Hematopoietic multipotent progenitor cell treated with erythropoietin and hydrocortisone succinate and interleukin-3 and kit ligand, for 15 days (in vitro differentiated cells): ENCODE data around the gene ERICH3.
"Not testable (repeated sequence)": the region's sequence is repeated elsewhere in the genome, so short reads cannot be mapped to it uniquely, and the experiment has no call there.

Experiments used
- DNase-seq: peaks from one replicate; pipeline ENCODE4 v3.0.0-alpha.2; 2015; ENCODE audit warnings: low spot score

Gene ERICH3

DNA sequence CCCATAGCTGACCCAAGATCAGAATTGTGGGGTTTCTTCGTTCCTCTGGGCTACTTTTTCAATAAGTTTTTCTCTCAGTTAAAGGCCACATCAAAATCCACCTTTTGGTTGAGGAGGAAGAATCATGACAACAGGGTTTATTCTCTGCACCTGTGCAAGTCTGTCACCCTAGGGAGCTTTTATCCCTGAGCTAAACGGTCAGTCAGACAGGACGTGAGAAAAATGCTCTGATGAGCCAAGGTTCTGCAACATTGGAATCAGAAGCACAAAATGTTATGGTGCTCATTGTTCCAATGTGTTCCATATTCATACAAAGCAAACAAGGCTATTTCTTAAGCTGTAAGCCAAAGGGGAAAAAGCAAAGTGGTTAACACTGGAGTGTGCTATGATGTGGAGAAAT is 7.4 kb upstream of the ERICH3 start:
- no peak for DNase-seq

DNA sequence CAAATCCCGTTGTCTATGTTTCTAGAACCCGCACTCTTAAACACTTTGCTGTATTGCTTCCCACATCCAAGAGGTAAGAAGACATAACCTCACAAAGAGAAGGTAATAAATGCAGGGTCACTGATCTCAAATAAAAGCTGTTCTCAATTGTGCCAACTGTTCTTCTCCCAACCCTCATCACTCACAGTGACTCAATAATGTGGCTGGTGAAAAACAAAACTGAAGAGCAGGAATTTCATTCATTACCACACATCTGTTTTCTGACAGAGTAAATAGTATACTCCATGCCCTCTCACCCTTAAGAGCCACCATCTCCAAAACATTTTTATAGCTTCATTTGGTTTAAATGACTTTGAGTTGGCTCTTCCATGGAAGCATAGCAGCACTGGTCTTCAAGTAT is 6.2 kb upstream of the ERICH3 start:
- no peak for DNase-seq

DNA sequence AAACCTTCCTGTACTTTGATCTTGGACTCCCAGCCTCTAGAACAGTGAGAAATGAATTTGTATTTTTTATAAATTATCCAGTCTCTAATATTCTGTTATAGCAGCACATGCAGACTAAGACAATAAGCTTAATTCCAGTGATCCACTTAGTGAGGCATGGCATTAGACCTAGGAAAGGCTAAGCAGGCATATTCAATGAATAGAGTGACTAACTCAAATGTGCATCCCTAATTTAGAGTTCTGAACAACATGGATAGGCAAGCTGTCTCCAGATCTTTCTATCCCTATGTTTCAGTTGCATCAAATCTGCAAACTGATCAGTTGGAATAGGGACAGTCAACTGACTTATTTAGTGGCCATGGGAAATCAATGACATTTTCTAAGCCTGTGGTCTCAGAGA is 4.3 kb upstream of the ERICH3 start:
- no peak for DNase-seq

DNA sequence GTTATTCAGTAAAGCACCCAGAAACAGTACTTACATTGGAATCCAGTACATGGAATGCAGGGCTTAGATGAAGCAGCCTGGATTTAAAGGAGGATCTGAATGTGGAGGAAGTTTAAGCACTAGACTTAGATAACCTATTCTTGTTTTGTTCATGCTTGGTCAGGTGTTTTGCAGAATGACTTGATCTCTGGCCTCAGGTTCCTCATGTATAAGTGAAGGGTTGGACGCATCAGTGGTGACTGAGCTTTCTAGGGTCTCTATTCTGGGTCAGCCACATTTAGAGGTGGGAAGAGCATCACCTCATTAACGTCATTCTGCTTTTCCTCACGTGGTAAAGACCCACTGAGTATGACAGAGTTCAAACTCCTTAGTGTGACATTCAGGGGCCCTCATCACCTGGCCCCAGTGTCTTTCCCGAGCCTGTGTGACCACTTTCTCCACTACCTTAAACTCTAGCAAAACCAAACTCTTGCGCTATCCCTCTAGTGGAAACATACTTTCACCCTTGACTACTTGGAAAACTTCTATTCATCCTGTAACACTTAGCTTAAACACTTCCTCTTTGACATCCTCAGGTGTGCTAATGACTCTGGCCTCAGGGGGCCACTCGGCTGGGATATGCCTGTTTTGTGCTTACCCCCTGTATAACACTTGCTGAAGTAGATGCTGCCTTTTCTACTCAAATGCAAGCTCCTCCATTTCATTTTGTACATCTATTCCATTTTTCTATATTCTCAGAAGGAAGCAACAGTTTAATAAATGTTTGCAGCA is 871 bp upstream of the ERICH3 start:
- DNase-seq = no peak

DNA sequence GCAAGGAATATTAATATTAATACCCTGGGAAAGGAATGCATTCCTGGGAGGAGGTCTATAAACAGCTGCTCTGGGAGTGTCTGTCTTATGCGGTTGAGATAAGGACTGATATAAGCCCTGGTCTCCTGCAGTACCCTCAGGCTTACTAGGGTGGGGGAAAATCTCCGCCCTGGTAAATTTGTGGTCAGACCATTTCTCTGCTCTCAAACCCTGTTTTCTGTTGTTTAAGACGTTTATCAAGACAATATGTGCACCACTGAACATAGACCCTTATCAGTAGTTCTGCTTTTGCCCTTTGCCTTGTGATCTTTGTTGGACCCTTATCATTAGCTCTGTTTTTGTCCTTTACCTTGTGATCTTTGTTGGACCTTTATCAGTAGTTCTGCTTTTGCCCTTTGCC is 2.7 kb downstream of the ERICH3 start:
- DNase-seq = not testable (repeated sequence)

DNA sequence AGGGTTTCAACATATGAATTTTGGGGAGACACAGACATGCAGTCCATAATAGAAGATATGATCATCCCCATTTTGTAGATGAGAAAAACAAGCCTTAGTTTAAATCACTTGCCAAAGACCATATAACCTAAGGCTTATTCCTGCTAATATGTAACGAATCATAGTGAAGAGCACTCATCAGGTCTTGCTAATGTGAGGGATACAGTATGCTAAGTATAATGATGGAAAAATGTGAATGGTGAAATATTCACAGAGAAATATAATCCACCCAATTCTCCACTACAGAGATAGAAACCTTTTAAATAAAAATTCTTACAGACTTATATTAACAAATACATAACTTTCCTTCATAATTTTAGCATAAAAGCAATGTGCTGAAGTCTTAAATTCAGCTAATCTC is 18.9 kb downstream of the ERICH3 start:
- DNase-seq = no peak

DNA sequence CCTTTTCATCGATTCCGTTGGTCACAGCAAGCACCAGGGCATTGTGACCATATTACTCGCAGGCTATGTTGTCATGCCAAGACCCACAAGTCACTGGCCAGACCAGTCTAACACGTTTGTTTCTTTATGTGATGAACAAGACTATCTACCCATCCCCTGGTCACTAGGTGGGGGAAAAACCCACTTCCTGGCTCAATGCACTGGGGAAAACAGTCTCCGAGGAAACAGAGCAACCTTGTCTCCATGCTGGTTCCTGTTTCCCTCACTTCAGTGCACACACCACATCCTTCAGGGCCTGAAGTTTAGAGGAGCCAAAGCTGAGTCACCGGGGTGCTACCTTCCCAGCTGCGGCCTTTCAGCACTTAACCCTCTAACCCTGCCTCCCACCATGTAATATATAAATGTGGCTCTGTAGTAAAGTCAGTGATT is 20.9 kb downstream of the ERICH3 start:
- DNase-seq = no peak

DNA sequence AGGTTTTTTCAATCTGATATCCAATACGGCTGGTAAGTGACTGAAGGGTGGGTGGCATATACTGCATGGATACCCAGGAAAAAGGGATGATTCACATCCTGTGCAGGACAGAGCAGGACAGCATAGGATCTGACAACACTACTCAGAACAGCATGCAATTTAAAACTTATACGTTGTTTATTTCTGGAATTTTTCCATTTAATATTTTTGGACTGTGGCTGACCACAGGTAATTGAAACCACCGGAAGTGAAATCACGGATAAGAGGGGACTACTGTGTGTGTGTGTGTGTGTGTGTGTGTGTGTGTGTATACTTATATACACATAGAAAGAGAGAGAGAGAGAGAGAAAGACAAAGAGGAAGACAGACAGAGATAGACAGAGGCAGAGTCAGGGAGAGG is 23.0 kb downstream of the ERICH3 start:
- no peak for DNase-seq

DNA sequence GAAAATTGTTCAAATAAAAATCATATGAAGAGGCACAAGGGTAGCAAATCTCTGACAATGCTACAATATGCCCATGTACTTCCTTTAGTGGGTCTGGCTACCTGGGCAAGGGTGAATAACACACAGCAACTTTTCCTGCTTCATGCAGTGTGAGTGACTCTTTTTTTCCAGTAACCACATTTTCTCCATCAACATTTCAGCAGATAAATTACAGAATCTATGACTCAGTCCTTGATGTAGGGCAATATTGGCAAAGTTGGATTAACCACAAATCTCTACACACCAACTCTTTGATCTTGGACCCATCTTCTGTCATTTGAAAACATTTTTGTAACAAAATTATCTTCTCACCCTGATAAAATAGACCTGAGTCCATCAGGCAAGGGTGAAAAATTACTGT is 31.7 kb downstream of the ERICH3 start:
- DNase-seq = no peak

DNA sequence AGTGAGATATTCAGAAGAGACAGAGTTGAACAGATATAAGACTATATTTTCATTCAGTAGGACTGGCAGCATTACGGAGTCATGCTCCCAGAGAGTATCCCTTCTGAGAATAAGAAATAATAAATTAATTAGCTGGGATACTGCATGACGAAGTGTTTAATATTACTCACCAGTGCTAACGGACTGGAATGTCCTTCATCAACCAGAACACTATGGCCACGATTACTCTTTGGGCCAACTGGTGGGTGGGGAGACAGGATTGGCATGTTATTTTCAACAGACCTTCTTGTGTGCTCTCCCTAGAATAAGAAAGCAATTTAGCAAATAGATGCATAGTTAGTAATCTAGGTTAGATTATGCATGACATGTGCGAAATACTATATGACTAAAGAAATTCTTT is 32.4 kb downstream of the ERICH3 start:
- no peak for DNase-seq

DNA sequence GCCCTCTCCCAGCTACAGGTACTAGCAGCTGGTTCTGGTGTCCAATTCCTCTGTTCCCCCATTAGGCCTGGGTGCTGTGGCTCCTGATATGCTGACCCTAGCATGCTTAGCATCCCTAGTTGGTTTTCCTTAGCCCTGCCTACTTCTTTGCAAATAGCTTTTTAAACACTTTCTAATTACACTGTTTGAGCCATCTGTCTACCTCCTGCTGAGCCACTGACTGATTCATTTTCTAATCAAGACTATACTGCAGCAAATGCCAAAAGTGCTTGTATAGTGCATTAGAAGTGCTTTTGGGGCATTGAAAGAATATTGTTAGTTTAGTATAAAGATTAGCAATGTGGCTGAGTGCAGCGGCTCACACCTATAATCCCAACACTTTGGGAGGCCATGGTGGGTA is 36.3 kb downstream of the ERICH3 start:
- no peak for DNase-seq

DNA sequence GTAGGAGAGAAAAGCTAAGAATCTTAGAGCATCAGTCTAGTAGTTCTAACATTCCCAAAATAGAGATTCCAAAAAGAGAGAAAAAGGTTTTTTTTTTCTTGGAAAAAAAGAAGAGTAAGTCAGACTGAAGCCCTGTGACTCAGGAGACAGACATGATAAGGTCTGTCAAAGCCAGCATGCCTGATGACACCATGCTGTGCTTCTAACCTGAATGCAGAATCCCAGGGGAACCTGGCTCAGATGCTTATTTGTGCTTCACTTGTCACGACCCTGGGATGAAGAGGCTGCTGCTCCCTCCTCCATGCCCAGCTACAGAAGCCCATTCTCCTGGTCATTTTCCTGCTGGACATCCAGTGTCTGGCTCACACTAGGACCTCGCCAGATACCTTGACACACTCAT is 44.3 kb downstream of the ERICH3 start:
- DNase-seq = no peak

DNA sequence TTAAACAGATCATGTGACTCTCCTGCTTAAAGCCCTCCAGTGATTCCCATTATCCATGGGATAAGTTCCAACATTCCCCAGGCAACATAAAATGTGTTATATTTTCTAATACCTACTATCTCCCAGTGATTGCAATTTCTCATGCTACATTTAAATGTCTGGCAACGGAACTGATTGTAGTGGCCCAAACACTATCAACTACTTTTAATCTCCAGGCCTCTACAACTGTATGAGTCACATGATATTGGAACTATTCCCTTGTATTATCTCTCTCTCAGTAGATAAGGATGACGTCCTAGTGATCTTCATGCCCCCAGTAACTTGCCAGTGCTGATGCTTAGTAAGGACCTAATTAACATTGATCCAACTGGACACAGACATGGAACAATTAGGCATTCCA is 49.9 kb downstream of the ERICH3 start:
- no peak for DNase-seq

DNA sequence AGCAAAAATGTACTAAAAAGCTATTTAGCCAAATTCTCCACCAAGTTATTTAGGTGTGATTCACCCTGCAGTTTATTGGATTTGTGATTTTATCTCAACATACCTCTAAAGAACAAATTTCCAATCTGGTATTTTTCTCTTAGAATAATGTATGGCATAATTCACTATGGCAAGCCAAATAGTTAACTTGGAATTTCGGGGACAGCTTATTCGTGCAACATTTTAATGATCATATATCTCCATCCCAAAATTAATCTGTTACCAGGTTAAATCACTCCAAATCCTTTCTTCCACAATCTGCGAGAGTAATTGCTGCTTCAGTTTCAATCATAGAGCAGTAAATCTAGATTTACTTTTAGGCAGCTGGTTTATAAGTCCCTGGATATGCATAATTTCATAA is 53.4 kb downstream of the ERICH3 start:
- DNase-seq = no peak

DNA sequence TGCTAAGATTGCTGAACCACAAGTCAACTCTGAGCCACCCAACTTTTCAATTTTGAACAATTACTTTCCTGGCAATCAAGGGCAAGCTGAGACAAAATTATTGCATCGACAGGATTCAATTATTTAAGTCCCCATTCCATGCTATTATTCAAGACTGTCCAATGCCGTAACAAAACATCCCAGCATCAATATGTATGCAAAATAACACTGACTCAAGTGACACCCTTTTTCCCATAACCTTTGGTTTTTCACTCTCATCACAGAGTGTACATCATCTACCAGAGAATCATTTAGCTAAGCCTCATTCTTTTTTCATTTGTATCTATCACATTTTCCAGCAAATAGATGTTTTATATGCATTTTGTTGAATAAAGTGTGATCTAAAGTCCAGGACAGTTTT is 54.6 kb downstream of the ERICH3 start:
- DNase-seq = no peak

DNA sequence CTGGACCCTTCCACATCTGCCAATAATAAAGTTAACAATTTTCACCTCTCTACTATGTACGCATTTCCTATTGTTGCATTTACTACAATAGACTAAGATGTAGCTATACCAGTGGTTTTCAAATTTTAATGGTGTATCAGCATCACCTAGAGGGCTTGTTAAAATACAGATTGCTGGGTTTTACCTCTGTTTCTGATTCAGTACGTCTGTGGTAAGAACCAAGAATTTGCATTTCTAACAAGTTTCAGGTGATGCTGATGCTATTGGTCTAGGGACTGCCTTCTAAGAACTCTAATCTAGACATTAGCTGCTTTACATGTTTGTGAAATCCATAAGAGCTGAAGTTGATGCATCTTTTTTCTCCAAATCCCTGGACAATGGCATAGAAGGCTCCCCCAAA is 59.7 kb downstream of the ERICH3 start:
- no peak for DNase-seq

DNA sequence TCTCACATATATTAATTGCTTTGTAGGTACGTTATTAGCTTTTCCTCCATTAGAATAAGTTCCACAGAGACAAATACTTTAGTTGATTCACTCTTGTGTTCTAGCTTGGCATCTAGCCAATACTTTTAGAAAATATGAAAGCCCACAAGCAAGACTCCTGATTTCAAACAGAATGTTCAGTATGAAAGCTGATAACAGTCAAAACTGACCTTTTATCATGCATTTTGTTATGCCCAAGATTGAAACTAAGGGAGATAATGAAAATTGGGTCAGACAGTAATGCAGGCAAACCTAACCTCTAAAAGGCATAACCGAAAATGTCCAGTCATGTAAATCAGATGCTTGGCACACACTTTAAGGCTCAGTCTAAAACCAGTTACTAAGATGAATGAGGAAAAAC is 61.7 kb downstream of the ERICH3 start:
- no peak for DNase-seq

DNA sequence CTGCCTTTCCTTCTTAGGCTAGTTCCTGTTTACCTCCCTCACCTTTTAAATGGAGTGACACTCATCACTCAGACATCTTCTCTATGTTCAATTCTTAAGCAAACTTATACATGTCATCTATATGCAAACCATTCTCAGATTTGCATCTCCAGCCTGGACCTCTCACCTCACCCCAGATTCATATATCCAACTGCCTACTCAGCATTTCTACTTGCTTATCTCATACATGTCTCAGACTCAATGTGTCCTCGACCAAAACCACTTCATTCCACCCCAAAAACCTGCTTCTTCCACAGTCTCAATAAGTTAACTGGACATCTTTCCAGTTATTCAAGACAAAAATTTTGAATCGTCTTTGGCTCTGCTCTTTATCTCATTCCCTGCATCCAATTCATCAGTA is 62.6 kb downstream of the ERICH3 start:
- no peak for DNase-seq

DNA sequence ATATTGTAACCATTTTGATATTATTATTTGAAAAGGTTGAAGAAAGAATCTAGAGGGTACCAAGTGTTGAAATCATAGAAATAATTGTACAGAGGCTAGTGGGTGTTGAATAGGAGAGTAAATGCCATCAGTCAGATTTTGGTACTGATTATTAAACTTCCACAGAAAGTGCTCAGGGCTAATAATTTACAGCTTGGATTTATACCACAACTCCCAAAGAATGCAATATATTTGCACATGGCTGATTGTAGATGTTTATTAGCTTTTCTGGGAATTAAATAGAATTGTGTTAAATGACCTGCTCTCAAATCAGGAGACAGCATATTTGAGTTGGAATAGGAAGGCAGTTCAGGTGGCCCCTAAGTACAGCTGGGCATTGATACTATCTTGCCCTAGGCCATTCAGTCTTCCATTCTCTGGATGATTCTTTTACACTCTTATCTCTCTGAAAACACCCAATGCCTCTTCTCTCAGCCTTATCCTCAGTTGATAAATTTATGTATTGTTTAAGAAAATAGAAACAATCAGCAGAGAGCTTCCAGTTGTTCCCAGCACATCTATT is 63.7 kb downstream of the ERICH3 start:
- no peak for DNase-seq

DNA sequence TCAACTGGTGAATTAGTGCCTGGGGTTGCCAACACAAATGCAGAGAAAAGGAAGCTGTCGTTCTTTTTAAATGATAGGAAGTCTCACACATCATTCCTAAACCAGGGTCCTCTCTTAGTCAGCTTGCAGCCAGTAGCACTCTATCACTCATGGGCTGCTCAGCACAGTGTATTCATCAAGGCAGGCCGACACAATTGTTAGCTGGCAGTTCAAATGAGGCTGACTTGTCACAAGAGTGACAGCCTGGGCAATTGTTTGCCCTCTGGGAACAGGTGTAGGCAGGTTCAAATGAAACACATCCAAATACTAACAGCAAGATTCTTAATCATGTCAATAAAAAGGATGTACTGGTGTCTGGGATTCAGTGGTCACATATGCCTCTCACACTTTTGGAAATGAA is 76.9 kb downstream of the ERICH3 start:
- DNase-seq = no peak

DNA sequence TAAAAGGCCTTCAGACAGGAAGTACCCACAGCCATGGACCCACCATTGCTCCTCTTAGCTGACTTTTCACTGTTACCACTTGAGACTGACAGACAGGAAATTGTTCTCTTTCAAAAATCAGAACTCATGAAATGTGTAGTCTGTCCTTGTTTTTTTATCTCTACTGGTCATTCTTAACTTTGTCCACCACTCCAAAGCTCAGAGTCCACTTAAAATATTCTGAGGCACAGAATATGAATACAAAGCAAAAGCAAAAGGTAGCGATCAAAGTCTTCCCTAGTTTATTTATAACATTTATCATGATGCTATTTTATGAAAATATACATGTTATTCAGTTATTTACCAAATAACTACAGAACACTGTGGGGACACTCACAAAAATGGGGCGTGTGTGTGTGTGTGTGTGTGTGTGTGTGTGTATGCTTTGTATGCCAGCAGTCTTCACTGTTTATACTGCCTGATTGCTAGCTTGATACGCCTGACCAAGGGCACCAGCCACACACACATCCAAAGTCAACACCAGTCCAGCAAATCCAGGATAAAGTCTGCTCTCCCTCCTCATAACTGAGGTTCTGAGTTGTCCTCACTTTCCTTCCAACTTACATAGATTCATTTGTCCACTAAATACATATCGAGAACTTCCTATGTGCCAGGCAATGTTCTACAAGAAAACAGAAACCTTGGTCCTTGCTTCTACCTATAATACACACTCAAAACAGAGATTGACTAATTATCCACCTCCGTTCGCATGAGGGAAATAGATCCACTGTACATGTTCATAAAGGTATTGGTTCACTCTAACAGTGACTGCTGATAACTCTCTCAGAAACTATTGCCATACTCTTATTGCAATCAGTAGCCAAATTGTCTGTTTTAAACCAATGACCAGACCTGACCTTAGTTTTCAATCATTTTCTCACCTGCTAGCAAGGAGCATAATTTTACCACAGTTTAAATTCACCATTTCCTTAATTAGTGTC is 79.4 kb downstream of the ERICH3 start:
- DNase-seq = no peak

DNA sequence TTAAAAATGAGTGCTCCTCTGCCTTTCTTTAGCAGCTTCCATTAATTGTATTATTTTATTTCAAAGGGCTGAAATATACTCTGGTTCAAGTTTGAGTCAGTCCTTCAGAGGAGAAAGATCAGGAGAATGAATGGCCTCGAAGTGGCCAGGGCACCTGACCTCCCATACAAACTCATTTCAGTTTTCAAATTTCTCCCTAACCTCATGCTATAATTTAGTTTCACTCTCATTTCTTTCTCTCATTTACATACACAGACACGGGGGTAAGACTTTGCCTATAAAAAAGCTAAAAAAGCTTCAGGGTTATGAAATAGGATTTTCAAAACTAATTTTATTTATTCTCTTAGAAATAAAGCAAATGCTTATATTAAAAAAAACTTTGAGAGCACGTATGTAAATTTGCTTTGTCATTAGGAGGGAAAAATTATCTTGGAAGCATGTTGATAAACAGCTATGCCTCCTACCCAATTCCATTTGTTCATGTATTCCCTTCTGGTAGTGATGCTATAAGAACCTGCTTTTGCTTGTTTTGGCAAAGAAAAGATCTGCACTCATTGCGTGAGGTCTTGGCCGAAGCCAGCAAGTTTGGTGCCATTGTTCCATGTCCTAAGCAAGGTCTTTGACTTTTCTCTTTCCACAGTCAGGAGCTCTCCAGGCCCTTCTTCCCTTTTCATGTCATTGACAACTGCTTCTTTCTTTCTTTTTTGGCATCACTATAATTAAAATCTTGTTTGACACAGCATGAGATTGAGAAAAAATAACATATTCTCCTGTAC is 80.8 kb downstream of the ERICH3 start:
- DNase-seq = no peak
